Activated CD8-positive, alpha-beta T cell treated with anti-CD3 and anti-CD28 coated beads for 36 hours (primary cell): ENCODE measurements around the gene NUP133. TPM values are rescaled to one million over a fixed set of nuclear protein-coding genes. Genes with fewer than 3 reads are reported as not detected.

Experiments
- ATAC-seq: fragments of 200-7000 bp; cut with Tn5 transposase; one replicate; pipeline ENCODE4 v1.10.0; 2021; ENCODE audit warnings: mild to moderate bottlenecking, moderate library complexity
- CTCF ChIA-PET: fragments of 350-600 bp; sonication (Branson Sonifier 250); formaldehyde crosslinking; loops from one replicate; lab custom pipeline; 2021; ENCODE audit warnings: antibody characterized with exemption; lab: Charles Lee
- POLR2A ChIA-PET: fragments of 350-600 bp; sonication (Branson Sonifier 250); formaldehyde crosslinking; loops from one replicate; lab custom pipeline; 2021; ENCODE audit warnings: antibody characterized with exemption; lab: Charles Lee
- DNase-seq: peaks from one replicate; pipeline ENCODE4 v3.0.0-alpha.2; 2020
- H3K27ac Mint-ChIP-seq: one replicate; pipeline ENCODE4 v1.8.0; 2021; ENCODE audit warnings: mild to moderate bottlenecking, mixed read lengths
- H3K27me3 Mint-ChIP-seq: one replicate; pipeline ENCODE4 v1.8.0; 2021; ENCODE audit warnings: mixed read lengths
- H3K36me3 Mint-ChIP-seq: one replicate; pipeline ENCODE4 v1.8.0; 2021; ENCODE audit warnings: low read depth, mixed read lengths
- H3K4me1 Mint-ChIP-seq: one replicate; pipeline ENCODE4 v1.8.0; 2021; ENCODE audit warnings: low read depth, mixed read lengths
- H3K4me3 Mint-ChIP-seq: one replicate; pipeline ENCODE4 v1.8.0; 2021; ENCODE audit warnings: mild to moderate bottlenecking, moderate library complexity, mixed read lengths
- H3K9me3 Mint-ChIP-seq: one replicate; pipeline ENCODE4 v1.8.0; 2021; ENCODE audit warnings: mixed read lengths
- CTCF ChIP-seq: fragments of 200-600 bp; IDR thresholded peaks from one replicate; pipeline ENCODE4 v1.8.0; 2022; ENCODE audit warnings: antibody characterized with exemption, mild to moderate bottlenecking
- intact Hi-C: fragments of 100-400 bp; cut with micrococcal nuclease; formaldehyde crosslinking; loops from one replicate; pipeline ENCODE4 v1.10.0; 2022
- total RNA-seq, 2 experiments: library from RNA; stranded (reverse); gene quantifications; one replicate each; pipeline ENCODE4 v1.2.3, GENCODE V29; 2021

NUP133 gene
- total RNA-seq, 2 experiments from 2014 or later = 58.9 to 59.7 TPM

GRCh38 chr1:229452956-229453801, 55.0 kb downstream of the NUP133 start:
- ChIA-PET CTCF (interaction anchor here (0.6 to 2.1 kb wide), 6 partner anchors 11 to 195 kb away, joined by 3 to 7 read pairs (median 3); no protein-coding TSS in a partner anchor), POLR2A (no interaction called here)
- H3K4me3 Mint-ChIP-seq = no peak overlapping the region
- no peaks in the 10 kb centered on the region for H3K9me3 Mint-ChIP-seq
- intact Hi-C loops = no loop called here
- peak; percentile 24 for TF ChIP-seq CTCF
- ATAC-seq (no peak), DNase-seq (no peak)
- H3K36me3 Mint-ChIP-seq = peaks cover 21% of the 10 kb centered on the region
- H3K4me1 Mint-ChIP-seq = peaks cover 5% of the 10 kb centered on the region
- no peak overlapping the region for H3K27ac Mint-ChIP-seq
- H3K27me3 Mint-ChIP-seq = no peaks in the 10 kb centered on the region

- H3K4me3 Mint-ChIP-seq = no peak overlapping the region
- DNase-seq (no peak), ATAC-seq (no peak)
- CTCF ChIA-PET = interaction anchor here (1.1 kb wide), 1 partner anchor 34 kb away, joined by 3 read pairs; no protein-coding TSS in a partner anchor
- intact Hi-C loops = loop anchor here (10.0 kb wide), 1 partner anchor 194 kb away; no protein-coding TSS in a partner anchor
- POLR2A ChIA-PET = no interaction called here
- H3K4me1 Mint-ChIP-seq = peaks cover 2% of the 10 kb centered on the region
- H3K9me3 Mint-ChIP-seq = no peaks in the 10 kb centered on the region
- no peak for TF ChIP-seq CTCF
- peaks cover 32% of the 10 kb centered on the region for H3K36me3 Mint-ChIP-seq
- H3K27me3 Mint-ChIP-seq = no peaks in the 10 kb centered on the region
- no peak overlapping the region for H3K27ac Mint-ChIP-seq
These were observed 59.3 kb downstream of the NUP133 start for GRCh38 chr1:229448845-229449244.

- no peak overlapping the region for H3K27ac Mint-ChIP-seq
- ATAC-seq (no peak), DNase-seq (no peak)
- H3K4me3 Mint-ChIP-seq = no peak overlapping the region
- no peaks in the 10 kb centered on the region for H3K27me3 Mint-ChIP-seq
- TF ChIP-seq CTCF = no peak
- H3K4me1 Mint-ChIP-seq = peaks cover 2% of the 10 kb centered on the region
- intact Hi-C loops = loop anchor here (10.0 kb wide), 1 partner anchor 194 kb away; no protein-coding TSS in a partner anchor
- H3K36me3 Mint-ChIP-seq = peaks cover 33% of the 10 kb centered on the region
- H3K9me3 Mint-ChIP-seq = no peaks in the 10 kb centered on the region
- CTCF ChIA-PET = interaction anchor here (1.1 kb wide), 1 partner anchor 34 kb away, joined by 3 read pairs; no protein-coding TSS in a partner anchor
- POLR2A ChIA-PET = no interaction called here
These were observed 59.8 kb downstream of the NUP133 start for GRCh38 chr1:229448354-229448753.

GRCh38 chr1:229447809-229448252, 60.3 kb downstream of the NUP133 start:
- ChIA-PET CTCF (no interaction called here), POLR2A (no interaction called here)
- Mint-ChIP-seq H3K27ac (no peak overlapping the region), H3K9me3 (no peaks in the 10 kb centered on the region), H3K36me3 (peaks cover 36% of the 10 kb centered on the region), H3K27me3 (no peaks in the 10 kb centered on the region), H3K4me3 (no peak overlapping the region), H3K4me1 (peaks cover 2% of the 10 kb centered on the region)
- ATAC-seq = no peak
- no peak for DNase-seq
- intact Hi-C loops = loop anchor here (10.0 kb wide), 1 partner anchor 193 kb away; no protein-coding TSS in a partner anchor
- no peak for TF ChIP-seq CTCF

GRCh38 chr1:229445828-229446227, 62.3 kb downstream of the NUP133 start:
- POLR2A ChIA-PET = no interaction called here
- H3K4me3 Mint-ChIP-seq = no peak overlapping the region
- no peak for ATAC-seq
- no peak overlapping the region for H3K27ac Mint-ChIP-seq
- no peaks in the 10 kb centered on the region for H3K9me3 Mint-ChIP-seq
- CTCF ChIA-PET = interaction anchor here (1.9 kb wide), 1 partner anchor 187 kb away, joined by 8 read pairs; no protein-coding TSS in a partner anchor
- peaks cover 18% of the 10 kb centered on the region for H3K4me1 Mint-ChIP-seq
- intact Hi-C loops = loop anchor here (10.0 kb wide), 1 partner anchor 191 kb away; no protein-coding TSS in a partner anchor
- H3K36me3 Mint-ChIP-seq = peaks cover 45% of the 10 kb centered on the region
- H3K27me3 Mint-ChIP-seq = no peaks in the 10 kb centered on the region
- no peak for DNase-seq
- no peak for TF ChIP-seq CTCF
